Ovary (tissue), 9 donors: ENCODE results near the gene ANO8. TPM values are rescaled to one million over a fixed set of nuclear protein-coding genes. Genes with fewer than 3 reads are reported as not detected.
A peak's percentile ranks its signal among the peaks of the same experiment; 100 is the strongest.

Experiments used
- DNase-seq, 5 donors: peaks; one replicate each; pipeline ENCODE4 v3.0.0-alpha.2; 2019 to 2020
- H3K27ac ChIP-seq, 2 donors: fragments of 200-600 bp; one replicate each; pipeline versions ENCODE4 v1.5.1 to v1.8.0; 2019 to 2022
- H3K27me3 ChIP-seq: fragments of 200-600 bp; one replicate; pipeline ENCODE4 v1.8.0; 2022
- H3K36me3 ChIP-seq: fragments of 200-600 bp; sonication (generic); one replicate; pipeline ENCODE4 v1.5.1; 2019
- H3K4me1 ChIP-seq: one replicate; pipeline ENCODE4 v1.8.1; 2013; ENCODE audit warnings: mild to moderate bottlenecking, moderate library complexity; ENCODE audit not compliant: insufficient read depth
- H3K4me3 ChIP-seq: fragments of 200-600 bp; sonication (generic); one replicate; pipeline ENCODE4 v1.5.1; 2017
- H3K9me3 ChIP-seq, 2 donors: fragments of 200-600 bp in 1 of 2; sonication (generic) in 1 of 2; one replicate each; pipeline versions ENCODE4 v1.5.1 to v1.8.1; 2013 to 2019; ENCODE audit warnings: mild to moderate bottlenecking in 1 of 2, moderate library complexity in 1 of 2
- CTCF ChIP-seq, 3 donors: fragments of 450-650 bp in 2 of 3; fragments of 200-600 bp in 1 of 3; IDR thresholded peaks; one replicate each; pipeline versions ENCODE4 v1.5.1 to v1.8.0; 2016 to 2022; ENCODE audit warnings: antibody characterized with exemption in 3 of 3, mild to moderate bottlenecking in 1 of 3
- EP300 ChIP-seq: sonication (generic); formaldehyde crosslinking; IDR thresholded peaks from one replicate; pipeline ENCODE4 v1.6.1; 2017; ENCODE audit warnings: antibody characterized with exemption
- POLR2A ChIP-seq: fragments of 450-650 bp; IDR thresholded peaks from one replicate; pipeline ENCODE4 v1.6.1; 2017; ENCODE audit warnings: antibody characterized with exemption, mild to moderate bottlenecking, moderate library complexity
- WGBS, 3 donors: extraction: QIAGEN DNeasy Blood & Tissue Kit in 1 of 3; methylation state at CpG; one replicate each; pipeline versions ENCODE4 v1.1.5 to v1.1.7; 2013 to 2017; 5-methylcytosine and 5-hydroxymethylcytosine counted together
- intact Hi-C, 4 donors: fragments of 100-400 bp; cut with DNase I; formaldehyde crosslinking; loops; one replicate each; pipeline versions ENCODE4 v1.11.0 to v1.15.1; 2022 to 2023
- polyA plus RNA-seq, 2 donors: library from polyadenylated mRNA; stranded (reverse); fragments of 200-250 nt in 1 of 2; fragments of 350-450 nt in 1 of 2; fragmentation: Illumina TruSeq in 1 of 2; extraction: RNeasy Lipid Tissue Mini Kit (QIAGEN cat#74804) in 1 of 2; gene quantifications; one replicate each; pipeline ENCODE4 v1.2.3, GENCODE V29; 2013 to 2014
- total RNA-seq, 7 donors: library from RNA; depleted of rRNA in 2 of 7; stranded (reverse); fragments of >200 nt in 2 of 7; fragmentation: NEBNext Ultra II Directional in 3 of 7; extraction: Animal tissue kit (Norgen Biotek cat#: 25700) in 3 of 7; gene quantifications; one replicate each; pipeline versions ENCODE4 v1.1.0 to v1.2.4, GENCODE V29; 2016 to 2023
- donor health status: DM: no; HTN: no; CAD: no; lungs with moderate emphysema.
- donor health status: DM: no; HTN: no; CAD: no.
- donor health status: Bipolar disorder and iron deficiency.
- donor health status: DM: yes; HTN: yes; CAD: no.
- donor health status: DM: no; HTN: no; CAD: no.
- donor health status: DM: yes; HTN: yes; CAD: no.

The ANO8 gene
- total and polyA plus RNA-seq, 9 donors = 2.0 to 8.9 (median 3.7) TPM

GRCh38 chr19:17336872-17337674 is 2.4 kb upstream of the ANO8 start, which contains the start of gene GTPBP3:
Gene GTPBP3, plus strand, starts transcription at chr19:17337553. Its CDS starts 59 bp downstream, at chr19:17337612.
- Histone ChIP-seq H3K9me3 (no peaks in the 10 kb centered on the region), H3K4me3 (peak within 1 kb of the TSS; percentile 77), H3K36me3 (no peaks in the 10 kb centered on the region), H3K27me3 (no peaks in the 10 kb centered on the region), H3K27ac (peak within 1 kb of the TSS; percentile 69 to 81), H3K4me1 (peaks cover 8% of the 10 kb centered on the region)
- 0% methylated on average over 35 to 41 of the region's 41 CpGs for WGBS, 3 donors
- intact Hi-C loops = no loop called here
- peak; percentile 93 to 97 (median 94) for DNase-seq
- no peak for TF ChIP-seq CTCF (IDR thresholded peaks at IDR 0.05)
- TF ChIP-seq POLR2A = no peak
- peak; percentile 14 for TF ChIP-seq EP300

- peaks cover 8% of the 10 kb centered on the region for H3K4me1 ChIP-seq
- no peaks in the 10 kb centered on the region for H3K36me3 ChIP-seq
- H3K9me3 ChIP-seq = no peaks in the 10 kb centered on the region
- H3K27me3 ChIP-seq = no peaks in the 10 kb centered on the region
- WGBS, 3 donors = 53 to 61% (median 56%) methylated on average over 10 of the region's 10 CpGs
- no peak for DNase-seq
- H3K27ac ChIP-seq = no peak overlapping the region
- intact Hi-C loops = no loop called here
- TF ChIP-seq POLR2A (no peak), EP300 (no peak), CTCF (IDR thresholded peaks at IDR 0.05) (no peak)
- H3K4me3 ChIP-seq = peak overlapping the region; percentile 63
Measured at GRCh38 chr19:17335575-17335974, 920 bp upstream of the ANO8 start.

- no peak for DNase-seq
- 37 to 52% (median 48%) methylated on average over 38 to 52 of the region's 52 CpGs for WGBS, 3 donors
- no peak for TF ChIP-seq CTCF (IDR thresholded peaks at IDR 0.05)
- TF ChIP-seq POLR2A = no peak
- no peak for TF ChIP-seq EP300
- no peak overlapping the region for H3K27ac ChIP-seq
- no peaks in the 10 kb centered on the region for H3K9me3 ChIP-seq
- no peaks in the 10 kb centered on the region for H3K36me3 ChIP-seq
- H3K4me3 ChIP-seq = peak overlapping the region; percentile 63
- H3K27me3 ChIP-seq = no peaks in the 10 kb centered on the region
- intact Hi-C loops = no loop called here
- H3K4me1 ChIP-seq = peaks cover 11% of the 10 kb centered on the region
Measured at GRCh38 chr19:17333611-17334413, 843 bp downstream of the ANO8 start.

GRCh38 chr19:17332677-17333581 is 1.7 kb downstream of the ANO8 start:
- H3K4me3 ChIP-seq = no peak overlapping the region
- no peaks in the 10 kb centered on the region for H3K27me3 ChIP-seq
- WGBS, 3 donors = 93 to 94% (median 93%) methylated on average over 45 of the region's 45 CpGs
- no peak for TF ChIP-seq CTCF (IDR thresholded peaks at IDR 0.05)
- TF ChIP-seq EP300 = no peak
- no peak for TF ChIP-seq POLR2A
- no peak overlapping the region for H3K27ac ChIP-seq
- no peak for DNase-seq
- H3K36me3 ChIP-seq = no peaks in the 10 kb centered on the region
- intact Hi-C loops = no loop called here
- H3K9me3 ChIP-seq = no peaks in the 10 kb centered on the region
- H3K4me1 ChIP-seq = peaks cover 7% of the 10 kb centered on the region
